GM18519 (cell line): ENCODE data around the gene CYBC1.
"Not testable (repeated sequence)": the region's sequence is repeated elsewhere in the genome, so short reads cannot be mapped to it uniquely, and the experiment has no call there.

ENCODE experiments used
- ATAC-seq: cut with Tn5 transposase; IDR thresholded peaks from one replicate; pipeline ENCODE4 v1.9.1; 2021; ENCODE audit warnings: mild to moderate bottlenecking, moderate library complexity; ENCODE audit not compliant: unreplicated experiment, low FRiP score

CYBC1 gene

DNA sequence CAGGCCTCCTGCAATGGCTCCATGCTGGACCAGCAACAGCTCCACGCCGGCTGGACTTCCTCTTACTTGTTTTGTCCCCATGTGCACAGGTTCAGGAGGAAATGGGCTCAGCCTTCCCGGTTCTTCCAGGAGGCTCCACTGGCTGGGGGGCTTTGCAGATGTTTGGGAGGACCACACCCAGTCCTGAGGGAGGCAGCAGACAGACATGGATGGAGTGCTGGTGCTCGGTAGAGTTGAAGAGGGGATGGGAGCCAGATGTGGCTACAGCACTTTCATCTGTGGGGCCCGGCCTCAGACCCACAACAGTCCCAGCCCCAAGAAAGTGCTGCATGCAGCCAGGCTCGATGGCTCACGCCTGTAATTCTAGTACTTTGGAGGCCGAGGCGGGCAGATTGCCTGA, 29.8 kb upstream of the CYBC1 start:
- ATAC-seq: no peak

DNA sequence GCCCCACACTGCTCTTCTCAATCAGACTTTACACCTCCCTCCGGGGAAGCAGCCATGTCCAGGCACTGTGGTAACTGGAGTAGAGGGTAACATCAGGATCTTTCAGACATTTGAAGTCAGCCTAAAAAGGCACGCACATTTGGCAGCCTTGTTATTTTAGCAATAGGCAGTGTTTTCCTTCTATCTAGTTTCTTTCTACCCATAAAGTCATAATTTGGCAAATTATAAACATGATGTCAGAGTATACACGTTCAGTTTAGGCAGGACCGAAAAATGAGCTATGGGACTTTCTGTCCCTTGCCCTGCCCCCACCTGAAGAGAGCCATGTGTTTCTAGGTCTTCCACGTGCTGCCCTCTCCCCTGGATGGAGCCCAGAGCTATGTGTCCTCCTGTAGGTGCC, 29.1 kb upstream of the CYBC1 start:
- ATAC-seq: no peak

- no peak for ATAC-seq
These were observed 27.4 kb upstream of the CYBC1 start for GRCh38 chr17:82477934-82478333.

DNA sequence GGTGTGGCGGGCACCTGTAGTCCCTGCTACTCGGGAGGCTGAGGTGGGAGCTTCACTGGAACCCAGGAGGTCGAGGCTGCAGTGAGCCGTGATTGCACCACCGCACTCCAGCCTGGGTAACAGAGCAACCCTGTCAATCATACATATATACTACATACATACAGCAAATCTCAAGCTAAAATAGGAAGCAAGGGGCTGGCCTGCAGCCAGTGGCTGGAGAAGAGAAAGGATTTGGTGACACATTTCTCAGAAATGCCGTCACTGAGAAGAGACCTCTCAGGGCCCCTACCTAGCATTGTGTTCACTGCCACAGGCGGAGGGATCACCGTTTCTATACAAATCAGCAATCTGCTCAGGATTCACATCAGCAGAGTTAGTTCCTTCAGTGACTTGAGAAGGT, 24.9 kb upstream of the CYBC1 start:
- no peak for ATAC-seq

DNA sequence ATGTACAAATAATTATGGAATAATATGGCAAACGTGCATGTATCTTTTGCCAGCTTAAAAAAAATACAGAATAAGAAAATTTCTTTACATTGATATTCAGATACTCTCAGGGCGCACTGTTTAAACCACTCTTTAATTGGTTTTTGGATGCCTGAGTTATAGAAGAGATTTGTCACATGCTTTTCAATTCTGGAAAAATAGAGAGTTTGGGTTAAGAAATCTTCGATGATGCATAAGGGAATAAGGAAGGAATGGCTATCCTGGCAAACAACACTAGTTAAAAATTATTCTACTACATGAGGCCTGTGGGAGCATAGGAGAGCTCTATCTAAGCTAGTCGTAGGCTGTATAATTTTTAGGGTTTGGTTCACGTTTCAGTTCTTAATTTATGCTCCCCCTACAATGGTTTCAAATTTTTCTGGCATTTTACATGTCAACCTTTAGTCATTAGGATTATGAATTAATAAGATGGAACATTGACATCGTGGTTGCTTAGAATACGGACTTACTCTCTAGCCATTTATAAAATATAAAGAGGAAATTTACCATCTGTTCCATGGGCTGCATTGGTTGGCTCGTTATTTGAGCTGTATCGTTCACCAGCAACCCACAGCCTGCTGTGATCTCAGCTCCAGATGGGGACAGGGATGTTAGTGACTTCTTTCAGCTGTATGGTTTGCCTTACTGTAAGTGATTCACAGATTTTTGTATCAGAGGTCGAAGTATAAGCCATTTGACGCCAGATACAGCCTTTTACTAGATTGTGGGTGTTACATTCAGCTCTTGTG, 23.9 kb upstream of the CYBC1 start:
- no peak for ATAC-seq

DNA sequence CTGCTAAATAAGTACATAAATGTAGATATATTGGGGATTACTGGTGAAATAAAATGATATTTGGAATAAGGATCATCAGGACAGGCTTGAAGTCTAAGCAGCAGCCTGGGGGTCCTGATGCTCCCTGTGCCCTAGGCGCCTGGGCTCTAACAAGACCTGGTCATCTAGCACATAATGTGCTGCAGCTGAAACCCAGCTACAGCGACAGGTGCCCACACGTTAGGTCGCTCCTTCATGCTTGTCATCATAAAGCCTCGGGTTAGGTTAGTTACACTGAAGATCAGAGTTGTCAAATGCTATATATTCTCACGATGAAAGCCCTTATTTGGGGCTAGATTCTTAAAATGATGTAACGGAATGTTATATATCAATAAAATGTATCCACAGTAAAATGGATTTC, 19.5 kb upstream of the CYBC1 start:
- ATAC-seq: no peak

- ATAC-seq: no peak
These were observed 18.1 kb upstream of the CYBC1 start for GRCh38 chr17:82468692-82469091.

DNA sequence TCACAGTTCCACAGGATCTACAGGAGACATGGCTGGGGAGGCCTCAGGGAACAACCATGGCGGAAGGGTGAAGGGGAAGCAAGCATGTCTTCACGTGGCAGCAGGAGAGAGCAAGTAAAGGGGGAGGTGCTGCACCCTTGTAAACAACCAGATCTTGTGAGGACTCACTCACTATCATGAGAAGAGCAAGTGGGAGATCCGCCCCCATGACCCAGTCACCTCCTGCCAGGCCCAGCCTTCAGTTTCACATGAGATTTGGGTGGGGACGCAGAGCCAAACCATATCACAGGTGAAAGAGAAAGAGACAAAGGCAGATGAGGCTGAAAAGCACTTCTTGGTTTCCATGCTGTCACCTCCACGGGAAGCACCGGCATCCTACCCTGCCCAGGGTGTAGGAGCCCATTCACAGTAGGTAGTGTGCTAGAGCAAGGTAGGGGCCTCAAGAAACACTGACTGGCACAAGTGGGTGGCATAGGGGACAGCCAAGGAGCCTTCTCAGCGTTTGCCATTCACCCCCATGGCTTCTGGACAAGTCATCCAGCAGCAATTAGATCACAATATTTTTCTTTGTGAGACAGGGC, 14.6 kb upstream of the CYBC1 start:
- ATAC-seq: no peak

- ATAC-seq: no peak
These were observed 14.0 kb upstream of the CYBC1 start for GRCh38 chr17:82464567-82464929.

DNA sequence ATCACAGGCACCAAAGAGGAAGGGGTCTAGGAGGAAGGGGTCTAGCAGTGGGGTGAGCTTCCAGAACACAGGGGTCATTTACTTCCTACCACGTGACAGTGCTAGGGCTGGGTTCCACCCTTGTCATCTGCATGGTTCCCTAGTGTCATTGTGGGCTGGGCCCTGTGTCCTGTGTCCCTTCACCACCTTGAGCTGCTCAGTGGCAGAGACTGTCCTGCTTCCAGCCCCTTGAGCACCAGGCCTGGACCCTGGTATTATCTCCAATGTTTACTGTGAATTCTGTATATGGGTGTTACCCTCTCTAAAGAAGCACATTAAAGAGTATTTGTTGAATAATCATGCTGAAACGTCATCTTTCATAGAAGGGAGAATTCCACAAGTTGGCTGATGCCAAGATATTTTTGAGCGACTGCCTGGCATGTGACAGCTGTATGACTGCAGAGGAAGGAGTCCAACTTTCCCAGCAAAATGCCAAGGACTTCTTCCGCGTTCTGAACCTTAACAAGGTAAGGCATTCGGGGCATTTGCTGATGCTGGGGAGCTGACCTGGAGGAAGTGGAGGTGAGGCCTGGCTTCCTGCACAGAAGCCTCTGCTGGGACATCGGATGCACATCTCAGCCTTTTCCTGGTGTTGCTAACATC, 13.5 kb upstream of the CYBC1 start:
- no peak for ATAC-seq

DNA sequence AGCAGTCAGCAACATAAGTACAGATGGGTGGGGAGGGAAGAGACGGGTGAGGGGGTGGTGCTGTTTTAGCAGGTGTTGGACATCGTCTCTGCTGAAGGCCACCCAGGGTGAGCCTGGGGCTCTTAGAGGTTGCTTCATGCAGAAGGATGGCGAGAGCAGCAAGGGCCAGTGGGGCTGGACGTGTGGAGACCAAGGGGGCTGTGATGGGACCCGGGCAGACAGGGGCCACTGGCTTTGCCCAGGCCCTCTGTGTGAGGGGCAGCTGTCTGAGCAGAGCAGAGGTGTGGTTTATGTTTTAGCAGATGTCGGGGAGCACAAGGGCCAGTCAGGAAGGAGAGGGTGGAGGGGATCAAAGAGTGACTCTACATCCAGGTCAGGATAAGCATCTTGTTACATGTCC, 12.8 kb upstream of the CYBC1 start:
- no peak for ATAC-seq

DNA sequence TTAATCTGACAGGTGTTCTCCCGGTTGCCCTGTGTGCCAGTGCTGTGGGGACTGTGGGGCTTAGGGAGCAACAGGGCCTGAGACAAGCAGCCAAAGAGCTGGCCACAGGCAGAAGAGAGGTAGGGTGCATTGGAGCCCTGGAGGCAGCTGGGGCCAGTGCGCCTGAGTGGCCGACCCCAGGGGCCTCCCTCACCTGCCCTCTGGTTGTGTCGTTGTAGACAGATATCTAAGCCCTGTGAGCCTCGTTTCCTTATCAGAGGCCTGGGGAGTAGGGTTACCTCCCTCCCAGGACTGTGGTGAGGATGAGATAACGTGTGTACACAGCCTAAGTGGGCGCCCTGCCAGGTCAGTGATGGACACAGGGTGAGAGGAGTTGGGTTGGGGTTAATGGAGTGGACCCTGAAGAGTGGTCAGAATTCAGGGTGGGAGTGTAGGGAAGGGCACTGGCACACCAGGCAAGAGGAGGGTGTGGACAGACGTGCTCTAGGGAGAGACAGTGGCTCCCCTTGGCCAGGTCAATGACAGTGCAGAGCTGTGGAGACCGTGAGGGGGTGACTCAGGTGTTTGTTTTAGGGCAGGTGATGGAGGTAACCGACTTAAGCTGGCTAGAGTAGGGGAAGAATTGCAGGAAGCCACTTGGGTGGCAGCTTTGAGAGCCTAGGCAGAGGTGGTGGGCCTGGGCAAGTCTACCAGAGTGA, 11.4 kb upstream of the CYBC1 start:
- no peak for ATAC-seq

- ATAC-seq: not testable (repeated sequence)
These were observed 9.4 kb upstream of the CYBC1 start for GRCh38 chr17:82459936-82460335.

DNA sequence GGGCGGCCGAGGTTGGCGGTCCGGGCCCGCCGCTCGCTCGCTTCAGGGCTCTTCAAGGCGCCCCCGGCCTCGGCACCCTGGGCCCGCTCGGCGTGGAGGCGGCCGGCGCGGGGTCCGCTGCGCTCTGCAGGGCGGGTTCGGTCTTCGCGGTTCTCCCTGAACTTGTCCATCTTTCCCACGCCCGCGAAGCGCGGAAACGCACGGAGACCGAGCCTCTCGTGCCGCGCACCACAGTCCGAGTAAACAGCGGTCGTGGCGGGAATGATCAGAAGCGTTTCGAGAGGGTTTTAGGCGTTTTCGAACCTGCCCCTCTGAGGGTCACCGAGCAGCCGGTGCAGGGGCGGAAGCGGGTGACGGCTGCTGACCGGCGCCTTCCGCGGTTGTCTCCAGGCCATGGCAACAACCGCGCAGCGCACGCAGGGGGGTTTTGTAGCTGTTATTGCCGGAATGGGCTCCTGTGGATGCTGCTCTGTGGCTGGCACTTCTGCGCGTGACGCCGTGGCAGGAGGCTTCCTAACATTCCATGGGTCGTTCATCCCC, 8.4 kb upstream of the CYBC1 start:
- no peak for ATAC-seq

DNA sequence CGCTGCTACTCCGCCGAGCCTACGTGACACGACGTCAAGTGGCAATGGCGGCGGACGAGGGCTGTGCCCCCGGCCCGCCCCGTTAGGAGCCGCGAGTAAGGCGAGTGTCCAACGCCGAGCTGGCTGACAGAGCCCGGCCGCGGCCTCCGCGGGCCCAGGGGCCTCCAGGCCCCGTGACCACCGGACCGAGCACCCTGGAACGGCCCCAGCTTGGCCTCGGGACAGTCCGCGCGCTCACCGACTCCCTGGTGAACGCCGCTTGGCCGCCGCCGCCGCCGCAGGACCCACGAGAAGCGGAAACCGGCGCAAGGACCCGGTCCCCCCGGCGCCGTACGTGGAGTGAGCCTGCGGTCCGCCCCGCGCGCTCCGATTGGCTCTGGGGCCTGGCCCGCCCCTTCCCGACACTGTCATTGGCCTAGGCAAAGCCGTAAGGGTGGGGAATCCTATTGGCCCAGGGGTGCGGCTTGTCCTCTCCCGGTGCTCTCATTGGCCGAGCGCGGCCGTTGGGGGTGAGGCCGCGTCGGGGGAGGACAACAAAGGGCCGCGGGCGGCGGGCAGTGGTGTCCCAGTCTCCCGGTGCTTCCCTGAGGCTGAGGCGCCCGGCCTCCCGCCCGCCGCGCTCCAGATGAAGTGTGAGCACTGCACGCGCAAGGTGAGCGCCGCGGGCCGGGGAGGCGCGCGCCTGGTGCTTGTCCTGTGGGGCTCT, 7.8 kb upstream of the CYBC1 start, which contains the start of gene NARF:
Gene NARF, plus strand, starts transcription at position 563 of the 706 bp plus-strand sequence. Its CDS starts 63 bp downstream, at position 626.
- ATAC-seq: peak; percentile 78

- ATAC-seq: no peak
These were observed 7.3 kb upstream of the CYBC1 start for GRCh38 chr17:82457929-82458178.

DNA sequence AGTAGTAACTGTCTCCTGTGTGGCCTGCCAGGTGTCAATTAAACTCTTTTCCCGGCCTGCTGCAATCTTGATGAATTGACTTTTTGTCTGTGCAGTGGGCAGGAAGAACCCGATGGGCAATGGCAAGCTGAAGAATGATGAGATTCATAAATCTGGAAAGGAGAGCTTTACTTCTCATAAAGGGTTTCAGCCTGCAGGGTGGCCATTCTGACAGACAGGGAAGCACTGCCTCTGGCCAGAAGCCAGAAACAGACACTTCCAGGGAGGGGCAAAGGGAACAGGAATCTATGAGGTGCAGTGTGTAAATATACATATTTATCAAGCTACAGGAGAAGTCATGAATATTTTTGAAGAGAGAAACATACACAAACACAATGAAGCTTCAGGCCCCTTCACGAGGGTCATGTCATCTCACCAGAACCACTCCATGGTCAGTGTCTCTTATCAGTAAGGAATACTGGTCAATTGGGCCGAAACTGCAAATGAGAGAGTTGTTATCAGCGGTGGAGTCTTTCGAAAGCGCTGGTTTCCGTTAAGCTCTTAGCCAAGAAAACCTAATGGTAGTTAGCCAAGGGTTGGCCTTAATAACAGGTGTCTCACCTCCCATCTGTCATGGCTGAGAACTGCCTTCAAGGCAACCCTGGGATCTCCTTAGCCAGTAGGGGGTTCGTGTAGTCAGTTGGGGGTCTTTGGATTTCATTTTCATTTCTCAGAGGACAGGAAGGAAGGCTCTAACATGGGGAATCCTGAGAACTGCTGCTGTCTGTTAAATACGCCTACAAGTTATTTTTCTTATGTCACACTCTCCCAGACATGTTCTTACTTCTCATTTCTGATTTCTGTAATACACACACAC, 6.7 kb upstream of the CYBC1 start:
- ATAC-seq: no peak

DNA sequence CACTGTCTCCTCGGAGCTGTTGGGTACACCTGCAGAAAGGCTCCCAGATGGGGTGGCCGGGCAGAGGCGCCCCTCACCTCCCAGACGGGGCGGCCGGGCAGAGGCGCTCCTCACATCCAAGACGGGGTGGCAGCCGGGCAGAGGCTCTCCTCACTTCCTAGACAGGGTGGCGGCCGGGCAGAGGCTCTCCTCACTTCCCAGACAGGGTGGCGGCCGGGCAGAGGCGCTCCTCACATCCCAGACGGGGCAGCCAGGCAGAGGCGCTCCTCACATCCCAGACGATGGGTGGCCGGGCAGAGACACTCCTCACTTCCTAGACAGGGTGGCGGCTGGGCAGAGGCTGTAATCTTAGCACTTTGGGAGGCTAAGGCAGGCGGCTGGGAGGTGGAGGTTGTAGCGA, 3.2 kb upstream of the CYBC1 start:
- ATAC-seq: not testable (repeated sequence)

DNA sequence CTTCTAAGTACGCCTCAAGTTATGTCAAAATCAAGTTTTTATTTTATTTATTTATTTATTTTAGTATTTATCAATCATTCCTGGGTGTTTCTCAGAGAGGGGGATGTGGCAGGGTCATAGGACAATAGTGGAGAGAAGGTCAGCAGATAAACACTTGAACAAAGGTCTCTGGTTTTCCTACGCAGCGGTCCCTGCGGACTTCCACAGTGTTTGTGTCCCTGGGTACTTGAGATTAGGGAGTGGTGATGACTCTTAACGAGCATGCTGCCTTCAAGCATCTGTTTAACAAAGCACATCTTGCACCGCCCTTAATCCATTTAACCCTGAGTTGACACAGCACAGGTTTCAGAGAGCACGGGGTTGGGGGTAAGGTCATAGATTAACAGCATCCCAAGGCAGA, 2.6 kb upstream of the CYBC1 start:
- ATAC-seq: not testable (repeated sequence)

GRCh38 chr17:82452162-82452561, 1.6 kb upstream of the CYBC1 start:
- ATAC-seq: no peak
